Measurements from ENCODE around the gene DLK1.

DNA sequence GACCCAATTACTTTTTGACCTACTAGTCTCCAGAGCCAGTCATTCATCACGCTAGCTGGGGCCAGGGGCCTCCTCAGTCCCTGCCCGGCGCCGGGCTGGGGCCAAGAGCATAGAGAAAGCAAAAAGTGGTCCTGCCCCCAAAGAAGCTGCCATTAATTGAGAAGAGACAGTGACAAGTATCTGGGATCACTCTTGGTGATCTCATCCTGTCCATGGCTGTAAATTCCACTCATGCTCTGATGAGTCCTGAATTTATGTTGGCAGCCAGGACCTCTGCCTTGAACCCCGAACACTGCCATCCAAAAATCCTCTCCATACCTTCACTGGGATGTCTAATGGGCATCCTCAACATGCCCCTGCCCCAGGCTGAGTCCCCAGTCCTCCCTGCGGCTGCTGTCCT, 34.4 kb upstream of the DLK1 start:
- TF ChIP-seq, protein P1, sequence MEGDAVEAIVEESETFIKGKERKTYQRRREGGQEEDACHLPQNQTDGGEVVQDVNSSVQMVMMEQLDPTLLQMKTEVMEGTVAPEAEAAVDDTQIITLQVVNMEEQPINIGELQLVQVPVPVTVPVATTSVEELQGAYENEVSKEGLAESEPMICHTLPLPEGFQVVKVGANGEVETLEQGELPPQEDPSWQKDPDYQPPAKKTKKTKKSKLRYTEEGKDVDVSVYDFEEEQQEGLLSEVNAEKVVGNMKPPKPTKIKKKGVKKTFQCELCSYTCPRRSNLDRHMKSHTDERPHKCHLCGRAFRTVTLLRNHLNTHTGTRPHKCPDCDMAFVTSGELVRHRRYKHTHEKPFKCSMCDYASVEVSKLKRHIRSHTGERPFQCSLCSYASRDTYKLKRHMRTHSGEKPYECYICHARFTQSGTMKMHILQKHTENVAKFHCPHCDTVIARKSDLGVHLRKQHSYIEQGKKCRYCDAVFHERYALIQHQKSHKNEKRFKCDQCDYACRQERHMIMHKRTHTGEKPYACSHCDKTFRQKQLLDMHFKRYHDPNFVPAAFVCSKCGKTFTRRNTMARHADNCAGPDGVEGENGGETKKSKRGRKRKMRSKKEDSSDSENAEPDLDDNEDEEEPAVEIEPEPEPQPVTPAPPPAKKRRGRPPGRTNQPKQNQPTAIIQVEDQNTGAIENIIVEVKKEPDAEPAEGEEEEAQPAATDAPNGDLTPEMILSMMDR (conservative IDR thresholded peaks at IDR 0.05; ENCODE audit: low read depth, low read length), result no peak
- TF ChIP-seq SMC3 (IDR thresholded peaks at IDR 0.05; ENCODE audit: low read depth, low read length), result no peak
- no peak for TF ChIP-seq RFX5 (IDR thresholded peaks at IDR 0.05; ENCODE audit: low read depth, low read length)
- no peak for TF ChIP-seq MXI1 (IDR thresholded peaks at IDR 0.05; ENCODE audit: borderline replicate concordance, low read depth, low read length)
- no peak for TF ChIP-seq RAD21 (IDR thresholded peaks at IDR 0.05; ENCODE audit: low read length)
- no peak for TF ChIP-seq POLR2A (IDR thresholded peaks at IDR 0.05; ENCODE audit: low read depth, low read length)
- no peak for TF ChIP-seq CEBPB (IDR thresholded peaks at IDR 0.05; ENCODE audit: low read depth, low read length)
- TF ChIP-seq BHLHE40 (IDR thresholded peaks at IDR 0.05; ENCODE audit: low read depth, low read length), result no peak
- no peak for TF ChIP-seq USF2 (IDR thresholded peaks at IDR 0.05; ENCODE audit: low read depth, low read length)
- TF ChIP-seq, protein P2, sequence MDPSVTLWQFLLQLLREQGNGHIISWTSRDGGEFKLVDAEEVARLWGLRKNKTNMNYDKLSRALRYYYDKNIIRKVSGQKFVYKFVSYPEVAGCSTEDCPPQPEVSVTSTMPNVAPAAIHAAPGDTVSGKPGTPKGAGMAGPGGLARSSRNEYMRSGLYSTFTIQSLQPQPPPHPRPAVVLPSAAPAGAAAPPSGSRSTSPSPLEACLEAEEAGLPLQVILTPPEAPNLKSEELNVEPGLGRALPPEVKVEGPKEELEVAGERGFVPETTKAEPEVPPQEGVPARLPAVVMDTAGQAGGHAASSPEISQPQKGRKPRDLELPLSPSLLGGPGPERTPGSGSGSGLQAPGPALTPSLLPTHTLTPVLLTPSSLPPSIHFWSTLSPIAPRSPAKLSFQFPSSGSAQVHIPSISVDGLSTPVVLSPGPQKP (IDR thresholded peaks at IDR 0.05; ENCODE audit: borderline replicate concordance, low read depth, low read length), result no peak
- no peak for TF ChIP-seq CHD1 (IDR thresholded peaks at IDR 0.05; ENCODE audit: low read depth, low read length)
- TF ChIP-seq RCOR1 (IDR thresholded peaks at IDR 0.05; ENCODE audit: insufficient replicate concordance, low read length), result no peak
